SU-DHL-6 (cell line): ENCODE data around the gene SKIDA1.

Experiments used
- EZH2phosphoT487 ChIP-seq: fragments of 200-600 bp; sonication (generic), shearing (Covaris generic); conservative IDR thresholded peaks from 2 replicates; pipeline ENCODE4 v1.6.1; 2018; ENCODE audit warnings: mild to moderate bottlenecking, antibody characterized with exemption, low read length, moderate library complexity, mixed read lengths
- TF ChIP-seq, protein P1 (sequence below): fragments of 200-600 bp; sonication (generic); IDR thresholded peaks from one replicate; pipeline ENCODE4 v1.5.1; 2017; ENCODE audit warnings: antibody characterized with exemption, mild to moderate bottlenecking, low read length, moderate library complexity; ENCODE audit not compliant: insufficient read depth, poor library complexity, severe bottlenecking

- TF ChIP-seq, protein P1, sequence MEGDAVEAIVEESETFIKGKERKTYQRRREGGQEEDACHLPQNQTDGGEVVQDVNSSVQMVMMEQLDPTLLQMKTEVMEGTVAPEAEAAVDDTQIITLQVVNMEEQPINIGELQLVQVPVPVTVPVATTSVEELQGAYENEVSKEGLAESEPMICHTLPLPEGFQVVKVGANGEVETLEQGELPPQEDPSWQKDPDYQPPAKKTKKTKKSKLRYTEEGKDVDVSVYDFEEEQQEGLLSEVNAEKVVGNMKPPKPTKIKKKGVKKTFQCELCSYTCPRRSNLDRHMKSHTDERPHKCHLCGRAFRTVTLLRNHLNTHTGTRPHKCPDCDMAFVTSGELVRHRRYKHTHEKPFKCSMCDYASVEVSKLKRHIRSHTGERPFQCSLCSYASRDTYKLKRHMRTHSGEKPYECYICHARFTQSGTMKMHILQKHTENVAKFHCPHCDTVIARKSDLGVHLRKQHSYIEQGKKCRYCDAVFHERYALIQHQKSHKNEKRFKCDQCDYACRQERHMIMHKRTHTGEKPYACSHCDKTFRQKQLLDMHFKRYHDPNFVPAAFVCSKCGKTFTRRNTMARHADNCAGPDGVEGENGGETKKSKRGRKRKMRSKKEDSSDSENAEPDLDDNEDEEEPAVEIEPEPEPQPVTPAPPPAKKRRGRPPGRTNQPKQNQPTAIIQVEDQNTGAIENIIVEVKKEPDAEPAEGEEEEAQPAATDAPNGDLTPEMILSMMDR: no peak
- no peak for TF ChIP-seq EZH2phosphoT487
Observed at GRCh38 chr10:21515361-21516241, 9.9 kb downstream of the SKIDA1 start.
